ENCODE results near the gene SLC37A1.
A peak's percentile ranks its signal among the peaks of the same experiment; 100 is the strongest.

Gene SLC37A1

DNA sequence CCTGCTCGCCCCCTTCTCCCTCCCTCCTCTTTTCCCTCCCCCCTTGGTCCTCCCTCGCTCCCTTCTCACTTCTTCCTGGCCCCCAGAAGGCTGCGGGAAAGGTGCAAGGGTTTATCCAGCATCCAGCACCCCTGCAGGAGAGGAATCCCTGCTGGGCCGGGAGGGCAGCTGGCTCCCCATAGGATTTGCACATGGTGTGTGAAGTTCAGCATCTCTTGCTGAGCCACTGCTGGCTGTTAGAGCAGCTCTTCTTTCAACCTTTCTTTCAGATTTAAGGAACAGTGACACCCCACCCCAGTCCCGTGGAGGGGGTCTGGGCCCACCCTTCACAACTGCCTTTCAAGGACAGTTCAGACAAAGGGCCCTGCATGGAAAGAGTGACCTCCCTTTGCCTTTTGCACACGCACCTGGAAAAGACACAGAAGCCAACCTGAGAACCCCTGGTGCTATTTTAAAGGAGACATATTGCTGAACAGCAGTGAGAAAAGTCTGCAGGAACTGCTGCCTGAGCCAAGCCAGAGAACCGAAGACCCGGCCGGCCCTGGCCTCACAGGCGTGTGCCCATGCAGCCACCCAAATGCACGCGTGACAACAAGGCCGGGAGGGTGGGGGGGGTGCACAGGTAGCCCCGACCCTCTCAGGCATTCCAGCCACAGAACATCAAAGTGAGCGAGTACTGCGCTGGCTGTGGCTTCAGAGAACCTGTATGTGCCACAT lies 66.6 kb downstream of the SLC37A1 start:
- DNase-seq, result no peak

DNA sequence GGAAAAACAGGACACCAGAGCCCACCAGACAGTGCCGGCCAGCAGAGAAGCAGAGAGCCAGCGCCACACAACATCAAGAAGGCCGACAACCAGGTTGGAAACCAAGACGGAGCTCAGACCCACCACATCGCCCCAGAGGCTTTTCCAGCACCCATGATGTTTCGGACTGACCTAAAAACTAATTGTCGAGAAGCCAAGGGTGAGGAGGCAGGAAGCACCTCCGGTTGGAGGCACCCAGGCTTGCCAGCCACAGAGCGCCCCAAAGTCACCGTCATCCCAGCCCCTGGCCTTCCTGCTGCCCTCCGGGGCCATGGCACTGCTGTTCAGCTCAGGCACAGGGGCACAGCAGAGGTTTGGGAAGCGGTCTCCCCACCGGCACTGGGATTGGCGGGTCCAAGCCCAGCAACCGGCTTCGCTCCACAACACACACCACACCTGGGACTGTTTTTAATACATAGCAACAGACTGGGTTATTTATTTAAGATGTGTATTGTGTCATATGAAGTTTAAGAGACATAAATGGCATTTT lies 67.2 kb downstream of the SLC37A1 start:
- DNase-seq, result no peak

DNA sequence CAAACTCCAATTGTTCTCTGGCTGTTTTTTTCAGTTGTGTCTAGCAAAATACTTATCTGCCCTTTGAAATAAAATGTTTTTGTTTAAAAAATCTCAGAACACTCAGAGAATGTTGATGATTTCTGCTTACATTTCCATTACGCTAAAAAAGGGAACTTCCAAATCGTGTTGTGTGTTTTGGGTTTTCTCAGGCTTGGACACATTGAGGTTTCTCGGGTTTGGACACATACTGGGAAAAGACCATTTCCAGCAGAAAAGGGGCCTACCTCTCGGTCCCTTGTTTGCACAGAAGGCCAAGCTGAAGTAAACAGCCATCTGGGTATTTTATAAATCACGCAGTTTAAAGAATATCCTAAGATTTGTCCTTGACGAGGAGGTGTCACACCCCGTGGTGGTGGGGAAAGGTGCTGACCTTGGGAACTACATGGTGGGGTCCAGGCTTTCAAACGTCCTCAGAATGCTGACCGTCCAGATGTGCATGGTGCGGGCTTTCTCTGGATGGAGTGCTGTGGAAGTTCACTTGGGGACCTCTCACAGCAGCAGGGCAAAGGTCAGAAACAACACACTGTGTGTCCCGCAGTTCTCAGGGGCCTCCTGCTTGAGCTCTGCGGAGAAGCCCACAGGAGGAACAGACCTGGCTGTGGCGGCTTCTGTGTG lies 67.8 kb downstream of the SLC37A1 start:
- DNase-seq, result no peak

GRCh38 chr21:42581993-42582786 lies 68.5 kb downstream of the SLC37A1 start:
- no peak for DNase-seq

DNA sequence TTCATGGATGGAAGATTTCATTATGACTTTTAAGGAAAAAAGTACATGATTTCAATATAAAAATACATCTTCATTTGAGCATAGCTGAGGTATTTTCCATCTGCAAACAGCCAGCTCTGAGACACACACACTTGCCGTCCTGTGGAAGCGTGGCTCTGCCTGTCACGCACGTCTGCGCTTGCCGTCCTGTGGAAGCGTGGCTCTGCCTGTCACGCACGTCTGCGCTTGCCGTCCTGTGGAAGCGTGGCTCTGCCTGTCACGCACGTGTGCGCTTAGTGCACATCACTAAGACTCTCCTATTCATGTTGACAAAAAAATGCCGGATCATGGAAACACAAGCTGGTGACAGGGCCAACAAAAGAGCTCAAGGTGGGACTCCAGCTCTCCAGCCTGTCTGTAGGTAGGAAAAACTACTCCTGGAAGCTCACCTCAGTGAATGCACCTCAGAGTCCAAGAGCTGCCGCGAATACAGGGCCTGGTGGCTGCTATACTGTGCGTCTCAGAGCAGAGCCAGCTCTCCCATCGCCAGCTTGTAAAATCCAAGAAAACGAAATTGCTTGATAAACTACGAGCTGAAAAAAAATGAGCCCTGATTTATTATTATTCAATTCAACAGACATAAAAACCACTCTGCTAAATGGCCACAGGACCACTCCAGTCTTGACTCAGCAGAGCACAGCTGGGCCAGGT lies 69.3 kb downstream of the SLC37A1 start:
- DNase-seq, result no peak

GRCh38 chr21:42583477-42584295 lies 70.0 kb downstream of the SLC37A1 start:
- no peak for DNase-seq

GRCh38 chr21:42584296-42584641 lies 70.6 kb downstream of the SLC37A1 start:
- no peak for DNase-seq

GRCh38 chr21:42585881-42586280 lies 72.2 kb downstream of the SLC37A1 start:
- DNase-seq, result no peak

- no peak for DNase-seq
Measured at GRCh38 chr21:42586406-42586805, 72.8 kb downstream of the SLC37A1 start.

DNA sequence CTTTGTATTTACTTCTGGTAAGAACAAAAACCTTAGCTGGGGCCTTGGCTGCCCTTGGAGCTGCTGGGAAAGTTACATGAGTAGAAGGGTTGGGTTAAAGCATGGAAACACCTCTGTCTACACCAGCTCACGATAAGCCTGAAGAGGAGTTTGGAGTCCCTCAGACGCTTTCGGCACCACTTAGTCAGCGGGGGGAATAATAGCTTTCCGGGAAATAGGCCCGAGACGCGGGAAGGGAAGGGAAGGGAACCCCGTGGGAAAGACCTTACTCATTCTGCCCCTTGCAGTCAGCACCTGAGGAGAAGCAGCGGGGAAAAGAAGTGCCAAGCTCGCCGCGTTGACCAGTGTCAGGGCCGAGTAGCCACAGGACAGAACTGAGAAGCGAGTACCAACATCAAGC lies 73.4 kb downstream of the SLC37A1 start:
- DNase-seq, result no peak

GRCh38 chr21:42590431-42591131 lies 76.9 kb downstream of the SLC37A1 start:
- DNase-seq, result no peak

GRCh38 chr21:42591170-42591869 lies 77.7 kb downstream of the SLC37A1 start:
- no peak for DNase-seq

DNA sequence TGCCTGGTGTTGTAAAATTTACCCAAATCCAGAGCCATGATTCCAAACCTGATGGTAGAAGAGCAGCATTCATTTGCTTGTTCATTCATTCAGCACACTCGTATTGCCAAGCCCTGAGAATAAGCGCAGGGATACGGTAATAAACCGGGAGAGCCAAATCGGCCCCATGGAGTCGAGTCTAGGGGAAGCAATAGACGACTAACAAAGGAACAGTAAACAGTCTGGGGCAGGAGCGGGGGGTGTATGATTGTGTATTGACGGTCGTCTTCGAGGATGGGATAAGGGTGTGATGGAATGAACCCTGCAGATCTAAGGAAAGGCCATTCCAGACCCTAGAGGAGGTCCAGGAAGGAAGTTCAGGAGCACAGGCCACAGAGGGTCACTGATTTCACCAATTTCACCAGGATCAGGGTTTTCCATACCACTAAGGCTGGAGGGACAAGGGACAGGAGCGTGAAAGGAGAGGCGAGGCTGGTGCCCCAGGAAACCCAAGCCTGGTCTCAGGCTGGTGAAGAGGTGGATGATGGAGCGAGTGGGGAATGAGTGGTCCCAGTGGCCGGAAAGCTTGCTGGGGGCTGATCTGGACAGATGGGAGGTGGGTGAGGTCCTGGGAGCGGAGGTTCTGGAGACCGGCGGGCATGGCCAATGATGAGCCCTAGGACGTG lies 78.6 kb downstream of the SLC37A1 start:
- no peak for DNase-seq

GRCh38 chr21:42593007-42593814 lies 79.6 kb downstream of the SLC37A1 start:
- peak; percentile 27 for DNase-seq

- DNase-seq, result no peak
Measured at GRCh38 chr21:42594616-42595282, 81.1 kb downstream of the SLC37A1 start.

GRCh38 chr21:42595283-42596187 lies 81.9 kb downstream of the SLC37A1 start:
- no peak for DNase-seq

DNA sequence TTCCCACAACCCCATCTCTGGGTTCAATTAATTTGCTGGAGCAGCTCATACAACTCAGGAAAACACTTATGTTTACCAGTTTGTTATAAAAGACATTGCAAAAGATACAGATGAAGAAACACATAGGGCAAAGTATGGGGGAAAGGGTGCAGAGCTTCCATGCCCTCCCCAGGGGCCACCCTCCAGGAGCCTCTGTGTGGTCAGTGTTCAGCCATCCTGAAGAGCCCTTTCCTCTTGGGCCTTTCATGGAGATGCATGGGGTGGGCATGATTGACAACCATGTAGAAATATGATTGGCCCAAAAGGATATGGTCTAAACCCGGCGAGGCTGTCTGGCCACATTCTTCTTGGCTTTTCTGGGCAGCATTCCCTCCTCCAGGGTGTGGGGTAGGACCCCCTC lies 83.0 kb downstream of the SLC37A1 start:
- DNase-seq, result no peak
